Keratinocyte (primary cell): ENCODE data around the gene CYP4F22. TPM values are rescaled to one million over a fixed set of nuclear protein-coding genes. Genes with fewer than 3 reads are reported as not detected.

Experiments used
- DNase-seq: peaks from one replicate; pipeline ENCODE4 v3.0.0-alpha.2; 2011; ENCODE audit warnings: low read depth, missing footprints, low spot score
- FAIRE-seq: peaks from 2 replicates; lab custom pipeline; 2011; peaks lifted over from hg19 to GRCh38; lab: Jason Lieb, UNC
- H2AFZ ChIP-seq: 2 replicates; pipeline ENCODE4 v1.6.0; 2012; ENCODE audit warnings: low read length, control low read depth, inconsistent platforms; ENCODE audit not compliant: control insufficient read depth
- H3K27ac ChIP-seq: 2 replicates; pipeline ENCODE4 v1.5.1; 2011; ENCODE audit warnings: low read length; ENCODE audit not compliant: control insufficient read depth, insufficient read depth
- H3K27me3 ChIP-seq: 3 replicates; pipeline ENCODE4 v1.6.0; 2011; ENCODE audit warnings: low read length; ENCODE audit not compliant: control insufficient read depth, insufficient read depth; ENCODE audit errors: extremely low read depth
- H3K36me3 ChIP-seq, 2 experiments: 2 replicates in 1 of 2; 3 replicates in 1 of 2; pipeline ENCODE4 v1.5.1; 2011; ENCODE audit warnings: low read length in 2 of 2, mild to moderate bottlenecking in 1 of 2; ENCODE audit not compliant: control insufficient read depth in 2 of 2, insufficient read depth in 2 of 2; ENCODE audit errors: extremely low read depth in 1 of 2
- H3K4me1 ChIP-seq: 3 replicates; pipeline ENCODE4 v1.5.1; 2011; ENCODE audit warnings: low read length; ENCODE audit not compliant: control insufficient read depth, insufficient read depth; ENCODE audit errors: extremely low read depth
- H3K4me2 ChIP-seq: 3 replicates; pipeline ENCODE4 v1.6.0; 2011; ENCODE audit warnings: low read depth, low read length; ENCODE audit not compliant: control insufficient read depth, insufficient read depth; ENCODE audit errors: extremely low read depth
- H3K4me3 ChIP-seq, 3 experiments: fragments of 200-600 bp in 1 of 3; sonication (generic) in 1 of 3; 2 replicates in 2 of 3; 3 replicates in 1 of 3; pipeline ENCODE4 v1.5.1; 2011 to 2016; ENCODE audit warnings: low read length in 3 of 3, mild to moderate bottlenecking in 3 of 3, control low read depth in 2 of 3, inconsistent platforms in 1 of 3, low read depth in 1 of 3, mixed read lengths in 1 of 3, mixed run types in 1 of 3, moderate library complexity in 1 of 3; ENCODE audit not compliant: control insufficient read depth in 2 of 3, insufficient read depth in 2 of 3; ENCODE audit errors: extremely low read depth in 1 of 3
- H3K79me2 ChIP-seq: 2 replicates; pipeline ENCODE4 v1.6.0; 2012; ENCODE audit warnings: low read length; ENCODE audit not compliant: control insufficient read depth, insufficient read depth
- H3K9ac ChIP-seq: 3 replicates; pipeline ENCODE4 v1.6.0; 2011; ENCODE audit warnings: low read length; ENCODE audit not compliant: control insufficient read depth, insufficient read depth; ENCODE audit errors: extremely low read depth
- H3K9me1 ChIP-seq: 3 replicates; pipeline ENCODE4 v1.6.0; 2011; ENCODE audit warnings: low read length; ENCODE audit not compliant: control insufficient read depth, insufficient read depth; ENCODE audit errors: extremely low read depth
- H3K9me3 ChIP-seq: 2 replicates; pipeline ENCODE4 v1.5.1; 2012; ENCODE audit warnings: low read depth, low read length; ENCODE audit not compliant: control insufficient read depth
- H4K20me1 ChIP-seq: 3 replicates; pipeline ENCODE4 v1.6.0; 2011; ENCODE audit warnings: low read length; ENCODE audit not compliant: control insufficient read depth, insufficient read depth; ENCODE audit errors: extremely low read depth
- EZH2 ChIP-seq: IDR thresholded peaks from one replicate; pipeline ENCODE4 v1.6.1; 2012; ENCODE audit warnings: inconsistent platforms, mild to moderate bottlenecking, low read length, moderate library complexity
- dilution Hi-C: fragments of 300-500 bp; cut with MboI; formaldehyde crosslinking; loops from one replicate; pipeline ENCODE4 v1.7.0; 2020; ENCODE audit warnings: low sequenced_read_pairs; ENCODE audit not compliant: extremely low pct_ligation_motif_present
- polyA plus RNA-seq, 5 experiments: library from polyadenylated mRNA; depleted of rRNA in 3 of 5; stranded (reverse) in 3 of 5; stranded (forward) in 1 of 5; unstranded in 1 of 5; fragments of >200 nt; gene quantifications; 1 replicate in 1 of 5; 2 replicates in 3 of 5; 3 replicates in 1 of 5; pipeline versions ENCODE4 v1.2.1 to v1.2.3, GENCODE V29; 2011 to 2012; ENCODE audit warnings: missing spikeins in 2 of 5, low read depth in 1 of 5, low replicate concordance in 1 of 5
- TF ChIP-seq, protein P1 (sequence below), 3 experiments: IDR thresholded peaks in 1 of 3; conservative IDR thresholded peaks in 1 of 3; optimal IDR thresholded peaks in 1 of 3; 2 replicates in 2 of 3; 3 replicates in 1 of 3; pipeline versions ENCODE3 to v1.5.1; 2011; ENCODE audit warnings: low read length in 3 of 3, mild to moderate bottlenecking in 3 of 3, moderate library complexity in 2 of 3, control low read depth in 1 of 3, inconsistent platforms in 1 of 3; ENCODE audit not compliant: insufficient read depth in 2 of 3; ENCODE audit errors: extremely low read depth in 1 of 3

The CYP4F22 gene
- polyA plus RNA-seq, 1 donor (not counting 4 experiments of a cell fraction or from before 2014, with no cell fraction given), result 0.43 TPM

DNA sequence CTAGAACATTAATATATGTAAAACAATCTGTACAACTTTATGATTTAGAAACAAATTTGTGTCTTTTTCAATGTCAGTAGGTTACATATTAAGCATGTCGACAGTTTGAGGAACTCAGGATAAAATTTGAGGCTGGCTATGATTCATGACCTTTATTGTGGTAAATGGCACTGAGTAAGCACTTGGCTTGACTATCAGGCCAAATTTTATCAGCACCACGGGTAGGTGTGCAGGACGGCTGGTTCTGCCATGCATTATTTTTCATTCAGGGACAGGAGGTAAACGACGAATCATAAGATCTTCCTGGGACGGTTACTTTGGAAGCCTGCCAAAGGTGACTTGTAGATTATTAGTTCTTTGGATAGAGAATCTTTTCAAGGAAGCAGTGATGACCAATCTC lies 86.7 kb downstream of the CYP4F22 start:
- H4K20me1 ChIP-seq, result no peaks in the 10 kb centered on the region
- H2AFZ ChIP-seq, result no peak overlapping the region
- H3K4me3 ChIP-seq, result no peak overlapping the region
- no peaks in the 10 kb centered on the region for H3K27me3 ChIP-seq
- dilution Hi-C loops, result no loop called here
- H3K4me2 ChIP-seq, result no peak overlapping the region
- H3K4me1 ChIP-seq, result no peaks in the 10 kb centered on the region
- no peaks in the 10 kb centered on the region for H3K36me3 ChIP-seq
- DNase-seq, result no peak
- H3K9ac ChIP-seq, result no peak overlapping the region
- no peaks in the 10 kb centered on the region for H3K9me3 ChIP-seq
- H3K79me2 ChIP-seq, result no peaks in the 10 kb centered on the region
- FAIRE-seq, result no peak
- H3K27ac ChIP-seq, result no peak overlapping the region
- TF ChIP-seq EZH2, result no peak
- TF ChIP-seq, protein P1, sequence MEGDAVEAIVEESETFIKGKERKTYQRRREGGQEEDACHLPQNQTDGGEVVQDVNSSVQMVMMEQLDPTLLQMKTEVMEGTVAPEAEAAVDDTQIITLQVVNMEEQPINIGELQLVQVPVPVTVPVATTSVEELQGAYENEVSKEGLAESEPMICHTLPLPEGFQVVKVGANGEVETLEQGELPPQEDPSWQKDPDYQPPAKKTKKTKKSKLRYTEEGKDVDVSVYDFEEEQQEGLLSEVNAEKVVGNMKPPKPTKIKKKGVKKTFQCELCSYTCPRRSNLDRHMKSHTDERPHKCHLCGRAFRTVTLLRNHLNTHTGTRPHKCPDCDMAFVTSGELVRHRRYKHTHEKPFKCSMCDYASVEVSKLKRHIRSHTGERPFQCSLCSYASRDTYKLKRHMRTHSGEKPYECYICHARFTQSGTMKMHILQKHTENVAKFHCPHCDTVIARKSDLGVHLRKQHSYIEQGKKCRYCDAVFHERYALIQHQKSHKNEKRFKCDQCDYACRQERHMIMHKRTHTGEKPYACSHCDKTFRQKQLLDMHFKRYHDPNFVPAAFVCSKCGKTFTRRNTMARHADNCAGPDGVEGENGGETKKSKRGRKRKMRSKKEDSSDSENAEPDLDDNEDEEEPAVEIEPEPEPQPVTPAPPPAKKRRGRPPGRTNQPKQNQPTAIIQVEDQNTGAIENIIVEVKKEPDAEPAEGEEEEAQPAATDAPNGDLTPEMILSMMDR (optimal IDR thresholded peaks at IDR 0.05 in 1 of 3, IDR thresholded peaks at IDR 0.05 in 1 of 3, conservative IDR thresholded peaks at IDR 0.05 in 1 of 3; ENCODE audit: extremely low read depth in 1 of 3, insufficient read depth in 2 of 3, low read length in 3 of 3), result no peak
- H3K9me1 ChIP-seq, result no peaks in the 10 kb centered on the region

Other genes starting within 250 kb of the CYP4F22 start
- 3.7 to 9.2 TPM (median 5.5 TPM) in 3 replicates for gene BRD4, start 176.0 kb upstream of the CYP4F22 start, polyA plus RNA-seq
- 16.8 to 18.1 TPM (median 18.1 TPM) in 3 replicates for gene AKAP8, start 128.7 kb upstream of the CYP4F22 start, polyA plus RNA-seq
- 28.4 to 48.2 TPM (median 44.3 TPM) in 3 replicates for gene AKAP8L, start 89.5 kb upstream of the CYP4F22 start, polyA plus RNA-seq
- gene WIZ, start 58.6 kb upstream of the CYP4F22 start, polyA plus RNA-seq, result 5.1 to 10.6 TPM (median 7.5 TPM) in 3 replicates
- 0.04 TPM in 1 of 3 replicates, not detected in the others for gene RASAL3, start 44.0 kb upstream of the CYP4F22 start, polyA plus RNA-seq
- gene PGLYRP2, start 29.0 kb upstream of the CYP4F22 start, polyA plus RNA-seq, result not detected in 3 replicates
- not detected in 3 replicates for gene CYP4F8, start 106.7 kb downstream of the CYP4F22 start, polyA plus RNA-seq
- 0.32 to 1.1 TPM (median 0.76 TPM) in 3 replicates for gene CYP4F3, start 132.4 kb downstream of the CYP4F22 start, polyA plus RNA-seq
- 0.85 to 2.0 TPM (median 1.9 TPM) in 3 replicates for gene CYP4F12, start 164.6 kb downstream of the CYP4F22 start, polyA plus RNA-seq
- gene OR10H2, start 219.5 kb downstream of the CYP4F22 start, polyA plus RNA-seq, result not detected in 3 replicates
- gene OR10H3, start 229.5 kb downstream of the CYP4F22 start, polyA plus RNA-seq, result not detected in 3 replicates